Measurements from ENCODE around the gene PEAK1.

The PEAK1 gene

GRCh38 chr15:77226652-77227051 lies 193.3 kb downstream of the PEAK1 start:
- Histone ChIP-seq H3K36me3 (ENCODE audit: control insufficient read depth, insufficient read depth, low read length) (no peaks in the 10 kb centered on the region), H3K79me1 (ENCODE audit: low read length) (no peaks in the 10 kb centered on the region), H3K56ac (ENCODE audit: low read length) (no peak overlapping the region), H3K9ac (ENCODE audit: low read length) (no peak overlapping the region), H2BK15ac (replicated peaks; ENCODE audit: low read depth) (no peak overlapping the region), H3K27me3 (ENCODE audit: insufficient read depth, low read length, poor library complexity) (no peaks in the 10 kb centered on the region), H3K4me2 (ENCODE audit: low read length) (no peak overlapping the region), H3K4me3 (ENCODE audit: low read length) (no peak overlapping the region), H3K18ac (ENCODE audit: low read length) (no peak overlapping the region), H2BK5ac (ENCODE audit: low read length) (no peak overlapping the region), H4K8ac (ENCODE audit: low read depth, low read length) (no peak overlapping the region), H3K27ac (ENCODE audit: low read depth, low read length) (no peak overlapping the region), H2AK5ac (ENCODE audit: low read length) (no peak overlapping the region), H3K4ac (ENCODE audit: low read depth, low read length) (no peak overlapping the region), H3K23ac (ENCODE audit: low read length) (no peak overlapping the region), H3K79me2 (ENCODE audit: control insufficient read depth, insufficient read depth, low read length) (no peaks in the 10 kb centered on the region), H4K5ac (ENCODE audit: low read length) (no peak overlapping the region), H3K4me1 (ENCODE audit: control insufficient read depth, low read depth, low read length) (no peaks in the 10 kb centered on the region), H2BK120ac (ENCODE audit: low read depth, low read length) (no peak overlapping the region)
- DNase-seq = no peak
- WGBS (ENCODE audit: extremely low coverage, insufficient coverage, low lambda C conversion rate) = no CpG with 5 or more reads among the region's 2 CpGs

- no peaks in the 10 kb centered on the region for H3K79me2 ChIP-seq (ENCODE audit: control insufficient read depth, insufficient read depth, low read length)
- DNase-seq = no peak
- H3K27ac ChIP-seq (ENCODE audit: low read depth, low read length) = no peak overlapping the region
- H2AK5ac ChIP-seq (ENCODE audit: low read length) = no peak overlapping the region
- H4K8ac ChIP-seq (ENCODE audit: low read depth, low read length) = no peak overlapping the region
- no peaks in the 10 kb centered on the region for H3K36me3 ChIP-seq (ENCODE audit: control insufficient read depth, insufficient read depth, low read length)
- no peak overlapping the region for H3K56ac ChIP-seq (ENCODE audit: low read length)
- H3K4me1 ChIP-seq (ENCODE audit: control insufficient read depth, low read depth, low read length) = no peaks in the 10 kb centered on the region
- WGBS (ENCODE audit: extremely low coverage, insufficient coverage, low lambda C conversion rate) = no CpG with 5 or more reads among the region's 4 CpGs
- H2BK5ac ChIP-seq (ENCODE audit: low read length) = no peak overlapping the region
- no peaks in the 10 kb centered on the region for H3K79me1 ChIP-seq (ENCODE audit: low read length)
- H3K4me3 ChIP-seq (ENCODE audit: low read length) = no peak overlapping the region
- no peak overlapping the region for H4K5ac ChIP-seq (ENCODE audit: low read length)
- no peak overlapping the region for H3K4me2 ChIP-seq (ENCODE audit: low read length)
- H2BK15ac ChIP-seq (replicated peaks; ENCODE audit: low read depth) = no peak overlapping the region
- H3K18ac ChIP-seq (ENCODE audit: low read length) = no peak overlapping the region
- H2BK120ac ChIP-seq (ENCODE audit: low read depth, low read length) = no peak overlapping the region
- no peak overlapping the region for H3K4ac ChIP-seq (ENCODE audit: low read depth, low read length)
- no peak overlapping the region for H3K23ac ChIP-seq (ENCODE audit: low read length)
- H3K27me3 ChIP-seq (ENCODE audit: insufficient read depth, low read length, poor library complexity) = no peaks in the 10 kb centered on the region
- H3K9ac ChIP-seq (ENCODE audit: low read length) = no peak overlapping the region
Measured at GRCh38 chr15:77225646-77226045, 194.3 kb downstream of the PEAK1 start.

- H3K36me3 ChIP-seq (ENCODE audit: control insufficient read depth, insufficient read depth, low read length) = no peaks in the 10 kb centered on the region
- no peak overlapping the region for H2BK15ac ChIP-seq (replicated peaks; ENCODE audit: low read depth)
- no peak overlapping the region for H3K56ac ChIP-seq (ENCODE audit: low read length)
- DNase-seq = no peak
- H3K9ac ChIP-seq (ENCODE audit: low read length) = no peak overlapping the region
- H2BK120ac ChIP-seq (ENCODE audit: low read depth, low read length) = no peak overlapping the region
- H3K27me3 ChIP-seq (ENCODE audit: insufficient read depth, low read length, poor library complexity) = no peaks in the 10 kb centered on the region
- no peak overlapping the region for H3K4me2 ChIP-seq (ENCODE audit: low read length)
- H3K4me3 ChIP-seq (ENCODE audit: low read length) = no peak overlapping the region
- H3K4ac ChIP-seq (ENCODE audit: low read depth, low read length) = no peak overlapping the region
- no peaks in the 10 kb centered on the region for H3K79me2 ChIP-seq (ENCODE audit: control insufficient read depth, insufficient read depth, low read length)
- H4K8ac ChIP-seq (ENCODE audit: low read depth, low read length) = no peak overlapping the region
- no CpG with 5 or more reads among the region's 2 CpGs for WGBS (ENCODE audit: extremely low coverage, insufficient coverage, low lambda C conversion rate)
- H3K79me1 ChIP-seq (ENCODE audit: low read length) = no peaks in the 10 kb centered on the region
- no peak overlapping the region for H3K27ac ChIP-seq (ENCODE audit: low read depth, low read length)
- no peak overlapping the region for H4K5ac ChIP-seq (ENCODE audit: low read length)
- H3K4me1 ChIP-seq (ENCODE audit: control insufficient read depth, low read depth, low read length) = no peaks in the 10 kb centered on the region
- H2AK5ac ChIP-seq (ENCODE audit: low read length) = no peak overlapping the region
- H3K18ac ChIP-seq (ENCODE audit: low read length) = no peak overlapping the region
- H2BK5ac ChIP-seq (ENCODE audit: low read length) = no peak overlapping the region
- no peak overlapping the region for H3K23ac ChIP-seq (ENCODE audit: low read length)
Measured at GRCh38 chr15:77225088-77225487, 194.8 kb downstream of the PEAK1 start.

- no peaks in the 10 kb centered on the region for H3K36me3 ChIP-seq (ENCODE audit: control insufficient read depth, insufficient read depth, low read length)
- no peak overlapping the region for H3K18ac ChIP-seq (ENCODE audit: low read length)
- no peak overlapping the region for H3K4me2 ChIP-seq (ENCODE audit: low read length)
- H3K4me1 ChIP-seq (ENCODE audit: control insufficient read depth, low read depth, low read length) = no peaks in the 10 kb centered on the region
- no peak for DNase-seq
- H2BK15ac ChIP-seq (replicated peaks; ENCODE audit: low read depth) = no peak overlapping the region
- no peaks in the 10 kb centered on the region for H3K27me3 ChIP-seq (ENCODE audit: insufficient read depth, low read length, poor library complexity)
- H2BK120ac ChIP-seq (ENCODE audit: low read depth, low read length) = no peak overlapping the region
- no CpG with 5 or more reads among the region's 1 CpG for WGBS (ENCODE audit: extremely low coverage, insufficient coverage, low lambda C conversion rate)
- no peak overlapping the region for H2AK5ac ChIP-seq (ENCODE audit: low read length)
- H3K4ac ChIP-seq (ENCODE audit: low read depth, low read length) = no peak overlapping the region
- H3K4me3 ChIP-seq (ENCODE audit: low read length) = no peak overlapping the region
- no peak overlapping the region for H3K27ac ChIP-seq (ENCODE audit: low read depth, low read length)
- H3K79me1 ChIP-seq (ENCODE audit: low read length) = no peaks in the 10 kb centered on the region
- no peak overlapping the region for H3K23ac ChIP-seq (ENCODE audit: low read length)
- no peak overlapping the region for H4K8ac ChIP-seq (ENCODE audit: low read depth, low read length)
- H2BK5ac ChIP-seq (ENCODE audit: low read length) = no peak overlapping the region
- no peak overlapping the region for H3K9ac ChIP-seq (ENCODE audit: low read length)
- H3K56ac ChIP-seq (ENCODE audit: low read length) = no peak overlapping the region
- H3K79me2 ChIP-seq (ENCODE audit: control insufficient read depth, insufficient read depth, low read length) = no peaks in the 10 kb centered on the region
- no peak overlapping the region for H4K5ac ChIP-seq (ENCODE audit: low read length)
Measured at GRCh38 chr15:77224352-77224751, 195.6 kb downstream of the PEAK1 start.

GRCh38 chr15:77221708-77222107 lies 198.2 kb downstream of the PEAK1 start:
- H3K18ac ChIP-seq (ENCODE audit: low read length) = no peak overlapping the region
- H2AK5ac ChIP-seq (ENCODE audit: low read length) = no peak overlapping the region
- H3K4me1 ChIP-seq (ENCODE audit: control insufficient read depth, low read depth, low read length) = no peaks in the 10 kb centered on the region
- H3K79me1 ChIP-seq (ENCODE audit: low read length) = no peaks in the 10 kb centered on the region
- DNase-seq = no peak
- H3K27me3 ChIP-seq (ENCODE audit: insufficient read depth, low read length, poor library complexity) = no peaks in the 10 kb centered on the region
- H2BK15ac ChIP-seq (replicated peaks; ENCODE audit: low read depth) = no peak overlapping the region
- no peak overlapping the region for H3K4me2 ChIP-seq (ENCODE audit: low read length)
- H4K5ac ChIP-seq (ENCODE audit: low read length) = no peak overlapping the region
- no CpG with 5 or more reads among the region's 3 CpGs for WGBS (ENCODE audit: extremely low coverage, insufficient coverage, low lambda C conversion rate)
- no peak overlapping the region for H3K27ac ChIP-seq (ENCODE audit: low read depth, low read length)
- no peak overlapping the region for H3K4ac ChIP-seq (ENCODE audit: low read depth, low read length)
- H2BK120ac ChIP-seq (ENCODE audit: low read depth, low read length) = no peak overlapping the region
- no peaks in the 10 kb centered on the region for H3K36me3 ChIP-seq (ENCODE audit: control insufficient read depth, insufficient read depth, low read length)
- no peaks in the 10 kb centered on the region for H3K79me2 ChIP-seq (ENCODE audit: control insufficient read depth, insufficient read depth, low read length)
- H4K8ac ChIP-seq (ENCODE audit: low read depth, low read length) = peak overlapping the region; percentile 56
- no peak overlapping the region for H2BK5ac ChIP-seq (ENCODE audit: low read length)
- H3K56ac ChIP-seq (ENCODE audit: low read length) = no peak overlapping the region
- no peak overlapping the region for H3K23ac ChIP-seq (ENCODE audit: low read length)
- H3K9ac ChIP-seq (ENCODE audit: low read length) = no peak overlapping the region
- H3K4me3 ChIP-seq (ENCODE audit: low read length) = no peak overlapping the region

GRCh38 chr15:77221174-77221573 lies 198.7 kb downstream of the PEAK1 start:
- Histone ChIP-seq H3K36me3 (ENCODE audit: control insufficient read depth, insufficient read depth, low read length) (no peaks in the 10 kb centered on the region), H3K23ac (ENCODE audit: low read length) (no peak overlapping the region), H3K9ac (ENCODE audit: low read length) (no peak overlapping the region), H4K8ac (ENCODE audit: low read depth, low read length) (no peak overlapping the region), H4K5ac (ENCODE audit: low read length) (no peak overlapping the region), H3K27ac (ENCODE audit: low read depth, low read length) (no peak overlapping the region), H2BK5ac (ENCODE audit: low read length) (no peak overlapping the region), H3K4ac (ENCODE audit: low read depth, low read length) (no peak overlapping the region), H2BK120ac (ENCODE audit: low read depth, low read length) (no peak overlapping the region), H3K18ac (ENCODE audit: low read length) (no peak overlapping the region), H3K79me1 (ENCODE audit: low read length) (no peaks in the 10 kb centered on the region), H3K4me2 (ENCODE audit: low read length) (no peak overlapping the region), H2AK5ac (ENCODE audit: low read length) (no peak overlapping the region), H3K56ac (ENCODE audit: low read length) (no peak overlapping the region), H3K4me1 (ENCODE audit: control insufficient read depth, low read depth, low read length) (no peaks in the 10 kb centered on the region), H3K27me3 (ENCODE audit: insufficient read depth, low read length, poor library complexity) (no peaks in the 10 kb centered on the region), H3K4me3 (ENCODE audit: low read length) (no peak overlapping the region), H3K79me2 (ENCODE audit: control insufficient read depth, insufficient read depth, low read length) (no peaks in the 10 kb centered on the region), H2BK15ac (replicated peaks; ENCODE audit: low read depth) (no peak overlapping the region)
- WGBS (ENCODE audit: extremely low coverage, insufficient coverage, low lambda C conversion rate) = no CpG with 5 or more reads among the region's 3 CpGs
- no peak for DNase-seq

All from mesendoderm (in vitro differentiated cells).